Muscle of back (tissue), 11 donors: ENCODE measurements around the gene ATP1A4. TPM values are rescaled to one million over a fixed set of nuclear protein-coding genes. Genes with fewer than 3 reads are reported as not detected.

Experiments
- DNase-seq, 3 donors: peaks; one replicate each; pipeline versions ENCODE4 v3.0.0 to v3.0.0-alpha.2; 2013
- polyA plus RNA-seq, 10 donors: library from polyadenylated mRNA; unstranded; fragments of 120-200 nt; gene quantifications; one replicate each; pipeline ENCODE4 v1.2.1, GENCODE V29; 2013; ENCODE audit not compliant: insufficient read length in 10 of 10

Gene ATP1A4
- polyA plus RNA-seq, 10 donors: 0.71 to 6.2 (median 2.3) TPM

DNA sequence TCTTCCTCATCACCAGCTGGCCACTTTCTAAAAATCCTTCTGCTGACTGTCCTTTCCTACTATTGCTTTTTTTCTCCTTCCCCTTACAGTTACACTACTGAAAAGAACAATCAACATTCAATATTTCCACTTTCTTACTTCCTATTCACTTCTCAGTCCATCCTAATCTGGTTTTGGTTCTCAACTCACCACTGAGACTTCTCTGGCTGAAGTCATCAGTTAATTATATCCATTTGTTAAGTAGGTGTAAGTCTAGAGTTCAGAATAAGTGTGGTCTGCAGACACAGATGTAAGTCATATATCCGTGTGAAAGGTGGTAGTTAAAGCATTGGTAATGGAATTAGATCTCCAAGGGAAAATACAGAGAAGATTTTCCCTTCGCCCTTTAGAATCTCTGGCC, 75.2 kb downstream of the ATP1A4 start:
- DNase-seq: no peak

DNA sequence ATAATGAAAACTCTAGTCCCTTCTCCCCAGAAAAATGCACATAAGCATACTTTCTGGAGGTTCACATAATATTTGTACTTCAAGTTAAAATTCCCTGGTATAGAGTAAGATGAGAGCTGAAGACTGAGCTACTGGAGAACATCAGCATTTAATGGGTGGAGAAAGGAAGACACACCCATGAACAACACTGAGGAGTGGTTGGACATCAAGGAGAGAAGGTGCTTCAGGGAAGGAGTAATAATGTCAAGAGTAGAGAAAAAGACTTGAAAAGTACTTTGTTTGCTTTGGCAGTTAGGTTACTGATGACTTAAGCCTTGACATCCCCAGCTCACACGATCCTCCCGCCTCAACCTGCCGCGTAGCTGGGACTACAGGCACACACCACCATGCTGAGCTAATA, 75.6 kb downstream of the ATP1A4 start:
- no peak for DNase-seq

DNA sequence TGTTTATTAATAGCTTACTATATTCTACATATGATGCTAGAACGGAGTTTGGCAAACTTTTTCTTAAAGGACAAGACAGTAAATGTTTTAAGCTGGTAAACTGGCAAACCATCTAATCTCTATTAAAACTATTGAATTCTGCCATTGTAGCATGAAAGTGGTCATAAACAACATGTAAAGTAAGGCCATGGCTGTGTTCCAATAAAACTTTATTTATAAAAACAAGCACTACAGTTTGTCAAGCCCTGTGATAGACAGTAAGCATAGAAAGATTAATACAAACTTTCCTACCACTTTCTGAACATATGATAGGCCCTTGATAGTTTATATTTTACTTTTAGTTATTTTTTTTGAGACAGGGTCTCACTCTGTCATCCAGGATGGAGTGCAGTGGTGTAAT, 76.2 kb downstream of the ATP1A4 start:
- no peak for DNase-seq

DNA sequence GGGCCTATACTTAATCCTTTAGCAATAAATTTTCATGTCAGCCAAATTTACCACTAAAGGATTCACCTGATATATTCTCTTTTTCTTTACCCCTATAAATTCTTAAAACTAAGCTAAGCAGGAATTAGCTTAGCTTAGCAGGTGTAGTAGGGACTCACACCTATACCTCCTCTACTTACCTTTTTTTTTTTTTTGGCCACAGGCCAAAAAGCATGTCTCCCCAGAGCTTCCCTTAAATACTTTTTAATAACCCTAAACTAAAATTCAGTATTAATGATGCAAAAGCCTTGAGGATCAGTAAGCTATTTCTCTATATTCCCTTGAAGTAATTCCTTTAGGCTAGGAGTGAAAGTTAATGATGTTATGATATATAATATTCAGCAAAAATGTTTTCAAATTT, 77.0 kb downstream of the ATP1A4 start:
- DNase-seq: no peak

DNA sequence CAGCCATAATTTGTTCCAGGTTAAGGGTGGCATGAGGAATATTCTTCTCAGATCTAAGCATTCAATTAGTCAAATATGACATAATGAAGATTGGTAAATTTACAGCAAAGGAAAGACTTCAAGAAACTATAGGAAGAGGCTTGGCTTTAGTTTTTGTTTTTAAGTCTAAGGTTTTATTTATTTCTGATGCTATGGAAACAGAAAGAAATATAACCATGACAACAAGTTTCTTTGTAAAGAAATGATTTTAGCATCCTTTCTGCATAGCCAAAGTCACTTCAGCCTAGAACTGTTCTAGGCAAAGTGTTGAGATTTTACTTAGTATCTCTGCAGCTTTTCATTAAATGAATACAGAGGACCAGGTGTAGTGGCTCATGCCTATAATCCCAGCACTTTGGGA, 81.5 kb downstream of the ATP1A4 start:
- no peak for DNase-seq

Other genes with a start within 250 kb of the ATP1A4 start
- 100 to 1,000 TPM; 148 to 245 (median 204) TPM for gene TAGLN2, start 226.1 kb upstream of the ATP1A4 start, polyA plus RNA-seq
- gene IGSF9, start 206.0 kb upstream of the ATP1A4 start, polyA plus RNA-seq: 1 to 10 TPM in 2 of 10 donors, under 1 TPM in 8; 0.24 to 8.3 (median 0.53) TPM
- not detected for gene SLAMF9, start 197.4 kb upstream of the ATP1A4 start, polyA plus RNA-seq
- 1 to 10 TPM; 3.8 to 6.6 (median 5.7) TPM for gene PIGM, start 119.6 kb upstream of the ATP1A4 start, polyA plus RNA-seq
- gene KCNJ10, start 81.4 kb upstream of the ATP1A4 start, polyA plus RNA-seq: under 1 TPM; 0.35 to 0.91 (median 0.50) TPM
- under 1 TPM in 9 of 10 donors, not detected in 1; 0.04 to 0.13 (median 0.08) TPM for gene KCNJ9, start 70.1 kb upstream of the ATP1A4 start, polyA plus RNA-seq
- 10 to 100 TPM; 13.6 to 22.9 (median 18.2) TPM for gene IGSF8, start 53.0 kb upstream of the ATP1A4 start, polyA plus RNA-seq
- gene ATP1A2, start 35.8 kb upstream of the ATP1A4 start, polyA plus RNA-seq: 100 to 1,000 TPM in 2 of 10 donors, 10 to 100 TPM in 8; 30.5 to 114 (median 76.2) TPM
- gene CASQ1, start 39.0 kb downstream of the ATP1A4 start, polyA plus RNA-seq: 1,000 to 10,000 TPM in 3 of 10 donors, 100 to 1,000 TPM in 7; 185 to 1,204 (median 914) TPM
- gene PEA15, start 53.8 kb downstream of the ATP1A4 start, polyA plus RNA-seq: 100 to 1,000 TPM; 121 to 156 (median 135) TPM
- gene DCAF8, start 110.9 kb downstream of the ATP1A4 start, polyA plus RNA-seq: 100 to 1,000 TPM in 5 of 10 donors, 10 to 100 TPM in 5; 70.9 to 136 (median 93.2) TPM
- 10 to 100 TPM; 39.7 to 48.4 (median 43.9) TPM for gene PEX19, start 133.5 kb downstream of the ATP1A4 start, polyA plus RNA-seq
- gene COPA, start 191.6 kb downstream of the ATP1A4 start, polyA plus RNA-seq: 100 to 1,000 TPM; 109 to 178 (median 136) TPM
- gene NCSTN, start 191.8 kb downstream of the ATP1A4 start, polyA plus RNA-seq: 100 to 1,000 TPM in 4 of 10 donors, 10 to 100 TPM in 6; 80.1 to 117 (median 99.3) TPM
- gene NHLH1, start 215.5 kb downstream of the ATP1A4 start, polyA plus RNA-seq: under 1 TPM; 0.23 to 0.68 (median 0.38) TPM
- gene VANGL2, start 249.0 kb downstream of the ATP1A4 start, polyA plus RNA-seq: 10 to 100 TPM in 3 of 10 donors, 1 to 10 TPM in 7; 7.5 to 18.7 (median 9.6) TPM